Endothelial cell of umbilical vein (primary cell): ENCODE data around the gene PRKAR1B. TPM values are rescaled to one million over a fixed set of nuclear protein-coding genes. Genes with fewer than 3 reads are reported as not detected.

Source experiments
- BruUV-seq: library from RNA; stranded (reverse); fragments of 400-500 nt; replicated peaks from 2 replicates; lab custom pipeline; 2021; lab: Mats Ljungman, UMichigan
- CTCF ChIA-PET: fragments of 300-600, 350-600 bp; sonication (Branson Sonifier 250); formaldehyde crosslinking; loops from one replicate; lab custom pipeline; 2021; ENCODE audit warnings: antibody characterized with exemption, inconsistent platforms; lab: Charles Lee
- POLR2A ChIA-PET: fragments of 300-600, 350-600 bp; sonication (Branson Sonifier 250); formaldehyde crosslinking; loops from one replicate; lab custom pipeline; 2021; ENCODE audit warnings: antibody characterized with exemption, inconsistent platforms; lab: Charles Lee
- DNase-seq: peaks from one replicate; pipeline ENCODE4 v3.0.0-alpha.2; 2011; ENCODE audit warnings: low read depth, low spot score
- FAIRE-seq: peaks from 2 replicates; lab custom pipeline; 2011; peaks lifted over from hg19 to GRCh38; lab: Jason Lieb, UNC
- H2AFZ ChIP-seq: 2 replicates; pipeline ENCODE4 v1.6.0; 2012; ENCODE audit warnings: low read depth, low read length, control low read depth, inconsistent platforms
- H3K27ac ChIP-seq: 2 replicates; pipeline ENCODE4 v1.5.1; 2011; ENCODE audit warnings: low read depth, mild to moderate bottlenecking, control low read depth, low read length, moderate library complexity; ENCODE audit not compliant: insufficient read depth
- H3K27me3 ChIP-seq, 2 experiments: 2 replicates each; pipeline versions ENCODE4 v1.6.0 to v1.6.1; 2011; ENCODE audit warnings: low read length in 2 of 2, mixed read lengths in 1 of 2; ENCODE audit not compliant: control insufficient read depth in 2 of 2, insufficient read depth in 2 of 2
- H3K36me3 ChIP-seq, 2 experiments: 2 replicates in 1 of 2; 3 replicates in 1 of 2; pipeline ENCODE4 v1.5.1; 2011; ENCODE audit warnings: low read length in 2 of 2, mild to moderate bottlenecking in 1 of 2, moderate library complexity in 1 of 2; ENCODE audit not compliant: control insufficient read depth in 2 of 2, insufficient read depth in 2 of 2; ENCODE audit errors: extremely low read depth in 1 of 2
- H3K4me1 ChIP-seq: 3 replicates; pipeline ENCODE4 v1.5.1; 2011; ENCODE audit warnings: mild to moderate bottlenecking, low read length; ENCODE audit not compliant: control insufficient read depth, insufficient read depth; ENCODE audit errors: extremely low read depth
- H3K4me2 ChIP-seq: 2 replicates; pipeline ENCODE4 v1.6.1; 2011; ENCODE audit warnings: low read length, control low read depth, mixed read lengths; ENCODE audit not compliant: insufficient read depth
- H3K4me3 ChIP-seq, 3 experiments: fragments of 200-600 bp in 1 of 3; sonication (generic), shearing (Covaris generic) in 1 of 3; replicated peaks in 1 of 3; 2 replicates each; pipeline ENCODE4 v1.5.1; 2011 to 2016; ENCODE audit warnings: control low read depth in 3 of 3, low read length in 3 of 3, mild to moderate bottlenecking in 2 of 3, inconsistent platforms in 1 of 3, low read depth in 1 of 3, moderate library complexity in 1 of 3; ENCODE audit not compliant: insufficient read depth in 1 of 3
- H3K79me2 ChIP-seq: 2 replicates; pipeline ENCODE4 v1.6.0; 2012; ENCODE audit warnings: low read length, inconsistent platforms; ENCODE audit not compliant: control insufficient read depth, insufficient read depth
- H3K9ac ChIP-seq: replicated peaks from 2 replicates; pipeline ENCODE3; 2011; ENCODE audit warnings: low read length, control low read depth; ENCODE audit not compliant: insufficient read depth; ENCODE audit errors: extremely low read depth
- H3K9me1 ChIP-seq: replicated peaks from 3 replicates; pipeline ENCODE4 v1.6.0; 2011; ENCODE audit warnings: mild to moderate bottlenecking, low read length; ENCODE audit not compliant: control insufficient read depth, insufficient read depth; ENCODE audit errors: extremely low read depth
- H3K9me3 ChIP-seq: replicated peaks from 2 replicates; pipeline ENCODE4 v1.5.1; 2012; ENCODE audit warnings: low read length, inconsistent platforms; ENCODE audit not compliant: control insufficient read depth, insufficient read depth
- H4K20me1 ChIP-seq: replicated peaks from 2 replicates; pipeline ENCODE3; 2011; ENCODE audit warnings: mild to moderate bottlenecking, low read length; ENCODE audit not compliant: control insufficient read depth, insufficient read depth; ENCODE audit errors: extremely low read depth
- CTCF ChIP-seq, 2 donors: IDR thresholded peaks; 1 replicate in 1 of 2; 2 replicates in 1 of 2; pipeline ENCODE4 v1.5.1; 2011; ENCODE audit warnings: low read length in 2 of 2, mild to moderate bottlenecking in 2 of 2, moderate library complexity in 2 of 2, control low read depth in 1 of 2, inconsistent platforms in 1 of 2, low read depth in 1 of 2; ENCODE audit not compliant: insufficient read depth in 1 of 2; ENCODE audit errors: extremely low read depth in 1 of 2
- EZH2 ChIP-seq: IDR thresholded peaks from 2 replicates; pipeline ENCODE4 v1.6.1; 2012; ENCODE audit warnings: borderline replicate concordance, low read depth, mild to moderate bottlenecking, moderate library complexity, low read length, inconsistent platforms; ENCODE audit not compliant: severe bottlenecking
- FOS ChIP-seq: IDR thresholded peaks from 2 replicates; pipeline ENCODE4 v1.6.1; 2011; ENCODE audit warnings: mild to moderate bottlenecking, low read length, moderate library complexity, borderline replicate concordance; ENCODE audit not compliant: insufficient read depth
- POLR2A ChIP-seq: IDR thresholded peaks from 2 replicates; pipeline ENCODE4 v1.6.1; 2012; ENCODE audit warnings: low read depth, mild to moderate bottlenecking, control low read depth, low read length
- dilution Hi-C: fragments of 300-500 bp; cut with MboI; formaldehyde crosslinking; loops from one replicate; pipeline ENCODE4 v1.15.0; 2019; ENCODE audit warnings: low sequenced_read_pairs; ENCODE audit not compliant: extremely low pct_ligation_motif_present
- intact Hi-C: fragments of 100-400 bp; cut with micrococcal nuclease; formaldehyde crosslinking; loops from one replicate; pipeline ENCODE4 v1.10.0; 2022
- polyA plus RNA-seq, 4 experiments: library from polyadenylated mRNA; depleted of rRNA in 3 of 4; stranded (reverse) in 3 of 4; unstranded in 1 of 4; fragments of >200 nt; gene quantifications; 2 replicates each; pipeline versions ENCODE4 v1.2.1 to v1.2.3, GENCODE V29; 2011 to 2012; ENCODE audit warnings: missing spikeins in 1 of 4
- total RNA-seq: library from RNA; stranded (reverse); gene quantifications from 2 replicates; pipeline ENCODE4 v1.2.3, GENCODE V29; 2021

Gene PRKAR1B
- total and polyA plus RNA-seq, 2 donors (not counting 3 experiments of a cell fraction or from before 2014, with no cell fraction given) = 15.4 to 29.2 TPM

GRCh38 chr7:732556-732955 lies 5.5 kb upstream of the PRKAR1B start:
- Histone ChIP-seq H2AFZ (no peak overlapping the region), H3K4me3 (no peak overlapping the region), H3K27ac (no peak overlapping the region), H3K9me1 (no peaks in the 10 kb centered on the region), H3K79me2 (peaks cover 82% of the 10 kb centered on the region), H3K9ac (no peak overlapping the region), H4K20me1 (no peaks in the 10 kb centered on the region), H3K27me3 (no peaks in the 10 kb centered on the region), H3K4me1 (peaks cover 8% of the 10 kb centered on the region), H3K36me3 (peaks cover 0 to 21% of the 10 kb centered on the region in 2 experiments), H3K4me2 (no peak overlapping the region), H3K9me3 (peaks cover 4% of the 10 kb centered on the region)
- no peak for TF ChIP-seq POLR2A
- dilution Hi-C loops = no loop called here
- BruUV-seq = no TSS peak
- no peak for DNase-seq
- ChIA-PET CTCF (interaction anchor here (0.8 kb wide), 1 partner anchor 64 kb away, joined by 3 read pairs; no protein-coding TSS in a partner anchor), POLR2A (no interaction called here)
- no peak for FAIRE-seq
- intact Hi-C loops = loop anchor here (5.0 kb wide), 1 partner anchor 400 kb away; no protein-coding TSS in a partner anchor

DNA sequence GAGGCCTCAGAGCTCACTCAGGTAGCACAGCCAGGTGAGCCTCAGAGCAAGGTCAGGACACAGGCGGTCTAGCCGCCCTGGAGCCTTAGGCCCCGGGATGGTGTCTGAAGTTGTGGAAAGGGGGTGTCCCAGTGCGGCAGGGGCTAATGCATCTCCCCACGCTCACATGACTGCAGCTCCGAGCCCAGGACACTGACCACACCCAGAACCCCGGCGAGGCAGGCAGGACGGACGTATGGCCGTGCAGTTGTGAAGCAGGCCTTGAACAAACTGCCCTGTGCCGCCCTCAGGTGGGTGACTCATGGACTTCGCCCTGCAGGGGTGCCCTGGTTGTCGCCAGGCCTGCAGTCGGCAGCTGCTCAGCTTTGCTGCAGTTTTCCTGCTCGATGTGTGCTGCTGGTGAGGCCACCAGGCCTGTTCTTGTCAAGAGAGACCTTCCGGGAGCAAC lies 5.0 kb upstream of the PRKAR1B start:
- no peak overlapping the region for H3K4me3 ChIP-seq
- TF ChIP-seq EZH2 (no peak), FOS (no peak), CTCF (IDR thresholded peaks at IDR 0.05; ENCODE audit: extremely low read depth in 1 of 2, insufficient read depth in 1 of 2, low read depth in 1 of 2, low read length in 2 of 2) (peak; percentile 12 to 49)
- H3K9ac ChIP-seq = no peak overlapping the region
- DNase-seq (peak; percentile 36), FAIRE-seq (no peak)
- no TSS peak for BruUV-seq
- H4K20me1 ChIP-seq = no peaks in the 10 kb centered on the region
- H3K27ac ChIP-seq = no peak overlapping the region
- intact Hi-C loops = loop anchor here (5.0 kb wide), 1 partner anchor 400 kb away; no protein-coding TSS in a partner anchor
- peaks cover 4% of the 10 kb centered on the region for H3K9me3 ChIP-seq
- peaks cover 79% of the 10 kb centered on the region for H3K79me2 ChIP-seq
- H3K36me3 ChIP-seq = peaks cover 0 to 21% of the 10 kb centered on the region in 2 experiments
- ChIA-PET POLR2A (interaction anchor here (0.7 kb wide), 1 partner anchor 1500 kb away, joined by 3 read pairs; the partner anchor contains the start of gene MAD1L1), CTCF (interaction anchor here (0.8 to 1.2 kb wide), 3 partner anchors 64 to 217 kb away, joined by 3 read pairs; no protein-coding TSS in a partner anchor)
- no peak overlapping the region for H3K4me2 ChIP-seq
- no peaks in the 10 kb centered on the region for H3K9me1 ChIP-seq
- dilution Hi-C loops = no loop called here
- no peaks in the 10 kb centered on the region for H3K27me3 ChIP-seq
- H2AFZ ChIP-seq = no peak overlapping the region
- peaks cover 8% of the 10 kb centered on the region for H3K4me1 ChIP-seq
